Choroid plexus epithelial cell (primary cell): Measurements from ENCODE around the gene VAV2.

ENCODE experiments used
- DNase-seq: peaks from one replicate; pipeline ENCODE4 v3.0.0-alpha.2; 2010; ENCODE audit warnings: low read depth
- H3K4me3 ChIP-seq: 2 replicates; pipeline ENCODE4 v1.5.1; 2011; ENCODE audit warnings: low read depth, mild to moderate bottlenecking, control low read depth, low read length, moderate library complexity
- CTCF ChIP-seq: conservative IDR thresholded peaks from 2 replicates; pipeline ENCODE4 v1.5.1; 2011; ENCODE audit warnings: low read depth, mild to moderate bottlenecking, control low read depth, inconsistent platforms, low read length, moderate library complexity

Gene VAV2

DNA sequence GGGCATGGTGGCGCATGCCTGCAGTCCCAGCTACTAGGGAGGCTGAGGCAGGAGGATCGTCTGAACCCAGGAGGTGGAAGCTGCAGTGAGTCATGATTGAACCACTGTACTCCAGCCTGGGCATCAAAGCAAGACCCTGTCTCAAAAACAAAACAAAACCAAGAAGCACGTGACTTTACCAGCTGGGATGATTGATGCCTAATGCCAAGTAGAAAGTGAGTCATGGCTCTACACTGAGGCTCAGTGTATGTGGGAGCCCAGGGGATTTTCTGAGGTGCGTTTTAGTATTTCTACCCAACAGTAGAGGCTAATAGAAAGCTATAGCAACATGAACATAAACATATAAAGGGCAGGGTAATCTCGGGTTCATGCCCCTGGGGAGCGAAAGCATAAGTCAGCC is 19.3 kb upstream of the VAV2 start:
- no peak for TF ChIP-seq CTCF
- H3K4me3 ChIP-seq, result no peak overlapping the region
- no peak for DNase-seq

DNA sequence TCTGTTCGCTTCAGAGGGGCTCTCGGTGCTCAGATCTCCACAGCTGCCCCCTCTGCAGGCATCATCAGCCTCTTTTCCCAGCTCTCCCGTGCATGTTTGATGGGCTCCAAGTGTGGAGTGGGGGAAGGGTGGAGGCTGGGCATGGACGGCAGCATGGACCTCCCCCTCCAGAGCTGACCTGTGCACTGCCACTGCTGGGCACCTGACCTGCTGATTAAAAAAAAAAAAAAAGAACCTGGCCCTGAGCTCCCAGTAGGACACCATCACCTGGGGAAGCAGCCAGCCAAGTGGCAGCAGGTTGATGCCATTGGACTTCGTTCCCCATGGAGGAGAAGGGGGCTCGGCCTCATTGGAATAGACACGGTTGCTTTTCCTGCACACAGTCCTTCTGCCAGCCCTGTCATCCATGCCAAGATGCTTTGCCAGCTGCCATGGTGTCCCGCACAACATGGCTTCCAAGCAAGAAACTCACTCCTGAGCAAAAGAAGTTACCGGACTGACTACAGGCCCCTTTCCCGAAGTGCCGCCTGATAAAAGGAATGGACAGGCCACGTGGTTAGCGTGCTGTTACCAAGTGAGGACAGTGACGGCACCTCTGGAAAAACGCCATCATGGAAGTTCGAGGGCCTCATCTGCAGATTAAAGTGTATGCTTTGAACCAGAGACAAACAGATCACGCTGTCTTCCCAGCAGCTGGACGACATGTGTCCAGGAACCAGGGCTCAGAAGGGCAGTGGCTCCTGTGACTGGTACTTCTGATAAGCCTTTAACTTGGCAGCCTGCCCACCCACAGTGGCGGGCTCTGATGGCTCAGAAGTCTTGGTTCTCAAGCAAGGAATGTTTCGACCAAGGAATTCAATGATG is 18.4 kb upstream of the VAV2 start:
- no peak for TF ChIP-seq CTCF
- no peak for DNase-seq
- H3K4me3 ChIP-seq, result no peak overlapping the region

DNA sequence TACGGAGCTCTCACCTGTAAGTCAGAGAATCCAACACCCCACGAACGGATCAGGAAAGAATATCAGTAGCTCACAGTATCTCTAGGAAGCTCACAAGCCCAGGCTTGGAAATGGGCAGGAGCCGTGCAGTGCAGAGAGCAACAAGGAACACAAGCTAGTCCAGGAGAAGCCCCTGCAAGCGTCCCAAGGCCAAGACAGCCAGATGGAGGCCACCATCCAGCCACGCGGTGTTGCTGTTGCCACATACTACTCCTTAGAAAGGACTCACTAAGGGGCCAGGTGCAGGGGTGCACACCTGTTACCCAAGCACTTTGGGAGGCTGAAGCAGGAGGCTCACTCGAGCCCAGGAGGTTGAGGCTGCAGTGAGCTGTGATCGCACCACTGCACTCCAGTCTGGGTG is 15.4 kb upstream of the VAV2 start:
- H3K4me3 ChIP-seq, result no peak overlapping the region
- TF ChIP-seq CTCF, result no peak
- no peak for DNase-seq

GRCh38 chr9:134007150-134007549 is 15.0 kb upstream of the VAV2 start:
- DNase-seq, result no peak
- no peak overlapping the region for H3K4me3 ChIP-seq
- no peak for TF ChIP-seq CTCF

GRCh38 chr9:134005381-134005780 is 13.3 kb upstream of the VAV2 start:
- DNase-seq, result no peak
- H3K4me3 ChIP-seq, result no peak overlapping the region
- TF ChIP-seq CTCF, result no peak

DNA sequence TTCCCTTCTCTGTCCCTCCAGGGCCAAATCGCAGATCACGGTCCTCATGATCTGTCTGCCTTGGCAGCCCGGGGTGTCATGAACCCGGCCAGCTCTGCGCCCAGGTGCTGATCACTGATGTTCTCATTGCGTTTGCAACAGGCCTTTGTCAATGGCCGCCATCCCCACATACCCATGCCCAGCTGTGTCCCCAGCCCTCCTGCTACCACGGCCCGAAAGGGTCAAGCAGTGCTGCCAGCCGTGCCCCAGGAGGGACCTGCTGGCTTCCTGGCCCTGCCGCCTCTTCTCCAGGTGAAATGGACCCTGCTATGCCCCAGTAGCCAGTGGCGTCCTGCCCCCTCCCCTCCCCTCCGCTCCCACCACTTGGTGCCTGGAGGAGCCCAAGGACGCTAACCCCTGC is 12.8 kb upstream of the VAV2 start:
- TF ChIP-seq CTCF, result no peak
- H3K4me3 ChIP-seq, result no peak overlapping the region
- DNase-seq, result no peak
